ENCODE data around the gene VEGFD. TPM values are rescaled to one million over a fixed set of nuclear protein-coding genes. Genes with fewer than 3 reads are reported as not detected.

Gene VEGFD
- total RNA-seq, 1 donor from 2014 or later = not detected

- no peaks in the 10 kb centered on the region for H3K4me1 Mint-ChIP-seq
- Histone ChIP-seq H4K20me1 (ENCODE audit: low read depth) (no peaks in the 10 kb centered on the region), H3K79me2 (ENCODE audit: low read depth) (no peaks in the 10 kb centered on the region), H3K27ac (no peak overlapping the region), H3K4me2 (no peak overlapping the region), H3K4me1 (no peaks in the 10 kb centered on the region), H3K27me3 (no peaks in the 10 kb centered on the region), H3K9me3 (ENCODE audit: low read depth) (no peaks in the 10 kb centered on the region), H2AFZ (replicated peaks) (no peak overlapping the region), H3K36me3 (no peaks in the 10 kb centered on the region), H3K4me3 (no peak overlapping the region), H3K9ac (no peak overlapping the region), H3F3A (ENCODE audit: low read depth) (no peaks in the 10 kb centered on the region)
- H3K36me3 Mint-ChIP-seq = peaks cover 5% of the 10 kb centered on the region
- H3K9me3 Mint-ChIP-seq = no peaks in the 10 kb centered on the region
- H3K4me3 Mint-ChIP-seq = no peak overlapping the region
- TF ChIP-seq CTCF (IDR thresholded peaks at IDR 0.05) = no peak
- peaks cover 2% of the 10 kb centered on the region for H3K27me3 Mint-ChIP-seq (ENCODE audit: insufficient read depth, low read depth)
- no peak for DNase-seq (ENCODE audit: low spot score)
- H3K27ac Mint-ChIP-seq = no peak overlapping the region
These were observed 56.1 kb downstream of the VEGFD start for GRCh38 chrX:15328131-15328530.

- H3K4me1 Mint-ChIP-seq = no peaks in the 10 kb centered on the region
- no peak for TF ChIP-seq CTCF (IDR thresholded peaks at IDR 0.05)
- no peak for TF ChIP-seq EZH2phosphoT487 (IDR thresholded peaks at IDR 0.05)
- TF ChIP-seq EZH2 (IDR thresholded peaks at IDR 0.05) = no peak
- no peak for DNase-seq (ENCODE audit: low spot score)
- Histone ChIP-seq H3K4me3 (no peak overlapping the region), H3K9ac (no peak overlapping the region), H3K9me3 (ENCODE audit: low read depth) (no peaks in the 10 kb centered on the region), H3F3A (ENCODE audit: low read depth) (no peaks in the 10 kb centered on the region), H3K27me3 (no peaks in the 10 kb centered on the region), H4K20me1 (ENCODE audit: low read depth) (no peaks in the 10 kb centered on the region), H3K4me1 (no peaks in the 10 kb centered on the region), H3K4me2 (no peak overlapping the region), H3K27ac (no peak overlapping the region), H3K79me2 (ENCODE audit: low read depth) (no peaks in the 10 kb centered on the region), H3K36me3 (peaks cover 10% of the 10 kb centered on the region), H2AFZ (replicated peaks) (no peak overlapping the region)
- no peak overlapping the region for H3K4me3 Mint-ChIP-seq
- H3K27me3 Mint-ChIP-seq (ENCODE audit: insufficient read depth, low read depth) = no peaks in the 10 kb centered on the region
- H3K27ac Mint-ChIP-seq = no peak overlapping the region
- H3K36me3 Mint-ChIP-seq = peaks cover 13% of the 10 kb centered on the region
- H3K9me3 Mint-ChIP-seq = no peaks in the 10 kb centered on the region
These were observed 61.7 kb downstream of the VEGFD start for GRCh38 chrX:15322472-15322871.

GRCh38 chrX:15322072-15322471 lies 62.1 kb downstream of the VEGFD start:
- Histone ChIP-seq H3K4me1 (no peaks in the 10 kb centered on the region), H3K9me3 (ENCODE audit: low read depth) (no peaks in the 10 kb centered on the region), H3K4me3 (no peak overlapping the region), H4K20me1 (ENCODE audit: low read depth) (no peaks in the 10 kb centered on the region), H3K79me2 (ENCODE audit: low read depth) (no peaks in the 10 kb centered on the region), H3K27ac (no peak overlapping the region), H3K36me3 (peaks cover 10% of the 10 kb centered on the region), H3F3A (ENCODE audit: low read depth) (no peaks in the 10 kb centered on the region), H3K4me2 (no peak overlapping the region), H2AFZ (replicated peaks) (no peak overlapping the region), H3K27me3 (no peaks in the 10 kb centered on the region), H3K9ac (no peak overlapping the region)
- Mint-ChIP-seq H3K9me3 (no peaks in the 10 kb centered on the region), H3K27me3 (ENCODE audit: insufficient read depth, low read depth) (no peaks in the 10 kb centered on the region), H3K36me3 (peaks cover 13% of the 10 kb centered on the region), H3K4me3 (no peak overlapping the region), H3K4me1 (no peaks in the 10 kb centered on the region), H3K27ac (no peak overlapping the region)
- DNase-seq (ENCODE audit: low spot score) = no peak
- TF ChIP-seq EZH2phosphoT487 (IDR thresholded peaks at IDR 0.05) = no peak
- no peak for TF ChIP-seq EZH2 (IDR thresholded peaks at IDR 0.05)
- TF ChIP-seq CTCF (IDR thresholded peaks at IDR 0.05) = no peak

- H3K36me3 Mint-ChIP-seq = peaks cover 13% of the 10 kb centered on the region
- H3K9me3 Mint-ChIP-seq = no peaks in the 10 kb centered on the region
- H3K4me1 Mint-ChIP-seq = no peaks in the 10 kb centered on the region
- Histone ChIP-seq H3K36me3 (peaks cover 10% of the 10 kb centered on the region), H3F3A (ENCODE audit: low read depth) (no peaks in the 10 kb centered on the region), H3K27me3 (no peaks in the 10 kb centered on the region), H3K9ac (no peak overlapping the region), H3K27ac (no peak overlapping the region), H4K20me1 (ENCODE audit: low read depth) (no peaks in the 10 kb centered on the region), H2AFZ (replicated peaks) (no peak overlapping the region), H3K79me2 (ENCODE audit: low read depth) (no peaks in the 10 kb centered on the region), H3K4me1 (no peaks in the 10 kb centered on the region), H3K4me2 (no peak overlapping the region), H3K9me3 (ENCODE audit: low read depth) (no peaks in the 10 kb centered on the region), H3K4me3 (no peak overlapping the region)
- no peak overlapping the region for H3K27ac Mint-ChIP-seq
- TF ChIP-seq EZH2 (IDR thresholded peaks at IDR 0.05) (no peak), EZH2phosphoT487 (IDR thresholded peaks at IDR 0.05) (no peak), CTCF (IDR thresholded peaks at IDR 0.05) (no peak)
- H3K27me3 Mint-ChIP-seq (ENCODE audit: insufficient read depth, low read depth) = no peaks in the 10 kb centered on the region
- no peak overlapping the region for H3K4me3 Mint-ChIP-seq
- no peak for DNase-seq (ENCODE audit: low spot score)
These were observed 62.8 kb downstream of the VEGFD start for GRCh38 chrX:15321447-15321846.

All from neural progenitor cell (in vitro differentiated cells).